ENCODE data around the gene RXFP4. TPM values are rescaled to one million over a fixed set of nuclear protein-coding genes. Genes with fewer than 3 reads are reported as not detected.
A peak's percentile ranks its signal among the peaks of the same experiment; 100 is the strongest.

The RXFP4 gene
- total and polyA plus RNA-seq, 4 donors: not detected

Small RNA genes lying within 50 kb of the gene (small RNA-seq; reads per million reads assigned to genes)
- gene MIR6738 (ENCODE audit: low replicate concordance) (not detected), gene RF00015 (ENCODE audit: low replicate concordance) (not detected), gene SCARNA4 (ENCODE audit: low replicate concordance) (not detected), gene SNORA80E (ENCODE audit: low replicate concordance) (61.3 reads per million, percentile 98 among the genes with 10 or more reads in this experiment)

Other genes starting within 250 kb of the RXFP4 start
- 10 to 100 TPM; 44.8 to 51.1 TPM for gene GON4L, start 84.4 kb upstream of the RXFP4 start, total RNA-seq
- gene GON4L, start 84.4 kb upstream of the RXFP4 start, polyA plus RNA-seq (ENCODE audit: insufficient read length in 2 of 2): 10 to 100 TPM; 42.2 to 56.7 TPM
- 100 to 1,000 TPM; 118 to 384 TPM for gene SYT11, start 82.1 kb upstream of the RXFP4 start, total RNA-seq
- gene SYT11, start 82.1 kb upstream of the RXFP4 start, polyA plus RNA-seq (ENCODE audit: insufficient read length in 2 of 2): 100 to 1,000 TPM; 266 to 310 TPM
- gene RIT1, start 30.3 kb upstream of the RXFP4 start, total RNA-seq: 10 to 100 TPM; 42.9 to 47.6 TPM
- 10 to 100 TPM; 34.0 to 44.3 TPM for gene RIT1, start 30.3 kb upstream of the RXFP4 start, polyA plus RNA-seq (ENCODE audit: insufficient read length in 2 of 2)
- 10 to 100 TPM; 31.5 to 40.1 TPM for gene KHDC4, start 7.2 kb upstream of the RXFP4 start, total RNA-seq
- gene KHDC4, start 7.2 kb upstream of the RXFP4 start, polyA plus RNA-seq (ENCODE audit: insufficient read length in 2 of 2): 10 to 100 TPM; 42.3 to 53.5 TPM
- gene ARHGEF2, start 36.9 kb downstream of the RXFP4 start, total RNA-seq: 10 to 100 TPM; 62.1 to 64.6 TPM
- gene ARHGEF2, start 36.9 kb downstream of the RXFP4 start, polyA plus RNA-seq (ENCODE audit: insufficient read length in 2 of 2): 10 to 100 TPM; 85.1 to 95.5 TPM
- 100 to 1,000 TPM; 187 to 313 TPM for gene SSR2, start 79.3 kb downstream of the RXFP4 start, total RNA-seq
- 100 to 1,000 TPM; 186 to 225 TPM for gene SSR2, start 79.3 kb downstream of the RXFP4 start, polyA plus RNA-seq (ENCODE audit: insufficient read length in 2 of 2)
- 10 to 100 TPM; 20.5 to 27.1 TPM for gene UBQLN4, start 112.2 kb downstream of the RXFP4 start, total RNA-seq
- gene UBQLN4, start 112.2 kb downstream of the RXFP4 start, polyA plus RNA-seq (ENCODE audit: insufficient read length in 2 of 2): 10 to 100 TPM; 75.4 to 76.2 TPM
- 10 to 100 TPM; 34.9 to 76.8 TPM for gene LAMTOR2, start 113.1 kb downstream of the RXFP4 start, total RNA-seq
- gene LAMTOR2, start 113.1 kb downstream of the RXFP4 start, polyA plus RNA-seq (ENCODE audit: insufficient read length in 2 of 2): 10 to 100 TPM; 72.0 to 75.3 TPM
- gene RAB25, start 119.5 kb downstream of the RXFP4 start, total RNA-seq: under 1 TPM in 1 of 2 donors, not detected in 1; 0.39 TPM
- gene RAB25, start 119.5 kb downstream of the RXFP4 start, polyA plus RNA-seq (ENCODE audit: insufficient read length in 2 of 2): 1 to 10 TPM; 1.1 to 1.2 TPM
- 10 to 100 TPM in 1 of 2 donors, 1 to 10 TPM in 1; 5.8 to 12.3 TPM for gene MEX3A, start 140.8 kb downstream of the RXFP4 start, total RNA-seq
- gene MEX3A, start 140.8 kb downstream of the RXFP4 start, polyA plus RNA-seq (ENCODE audit: insufficient read length in 2 of 2): 10 to 100 TPM; 35.1 to 39.3 TPM
- gene LMNA, start 173.1 kb downstream of the RXFP4 start, total RNA-seq: 100 to 1,000 TPM in 1 of 2 donors, 10 to 100 TPM in 1; 78.4 to 138 TPM
- gene LMNA, start 173.1 kb downstream of the RXFP4 start, polyA plus RNA-seq (ENCODE audit: insufficient read length in 2 of 2): 10 to 100 TPM; 52.1 to 93.3 TPM
- 10 to 100 TPM in 1 of 2 donors, 1 to 10 TPM in 1; 8.2 to 15.9 TPM for gene SEMA4A, start 211.9 kb downstream of the RXFP4 start, total RNA-seq
- 10 to 100 TPM; 32.2 to 42.0 TPM for gene SEMA4A, start 211.9 kb downstream of the RXFP4 start, polyA plus RNA-seq (ENCODE audit: insufficient read length in 2 of 2)